HepG2 (cell line): ENCODE data around the gene HTATSF1.

Experiments
- CCDC6 ChIP-seq: sonication (generic); formaldehyde crosslinking; IDR thresholded peaks from 2 replicates; pipeline ENCODE4 v1.8.1; 2022; ENCODE audit warnings: mild to moderate bottlenecking, missing genetic modification reagents, moderate library complexity
- EP300 ChIP-seq, 3 experiments: sonication (generic) in 1 of 3; formaldehyde crosslinking in 1 of 3; IDR thresholded peaks; 2 replicates each; pipeline versions ENCODE4 v1.5.1 to v1.6.1; 2011 to 2020; ENCODE audit warnings: low read depth in 2 of 3, low read length in 2 of 3, borderline replicate concordance in 1 of 3, improper control_type of control experiment in 1 of 3, mild to moderate bottlenecking in 1 of 3, missing genetic modification reagents in 1 of 3, moderate library complexity in 1 of 3
- NFE2L1 ChIP-seq: sonication (generic); formaldehyde crosslinking; IDR thresholded peaks from 2 replicates; pipeline ENCODE4 v1.4.0; 2020; ENCODE audit warnings: missing genetic modification reagents, mild to moderate bottlenecking, borderline replicate concordance
- POLR2A ChIP-seq, 2 experiments: IDR thresholded peaks; 2 replicates each; pipeline ENCODE4 v1.6.1; 2011; ENCODE audit warnings: low read depth in 2 of 2, low read length in 2 of 2, mild to moderate bottlenecking in 1 of 2, moderate library complexity in 1 of 2; ENCODE audit not compliant: insufficient read depth in 1 of 2
- POLR2G ChIP-seq: fragments of 200-400 bp; formaldehyde crosslinking; IDR thresholded peaks from 2 replicates; pipeline ENCODE4 v1.6.1; 2018; ENCODE audit warnings: mild to moderate bottlenecking, low read depth, low read length, moderate library complexity
- RBAK ChIP-seq: sonication (generic); formaldehyde crosslinking; IDR thresholded peaks from 2 replicates; pipeline ENCODE4 v1.5.1; 2020; ENCODE audit warnings: mild to moderate bottlenecking, missing genetic modification reagents
- ZIK1 ChIP-seq: sonication (generic); formaldehyde crosslinking; IDR thresholded peaks from 2 replicates; pipeline ENCODE4 v1.5.0; 2020; ENCODE audit warnings: mild to moderate bottlenecking, low read depth, missing genetic modification reagents, borderline replicate concordance
- ZNF124 ChIP-seq: sonication (generic); formaldehyde crosslinking; IDR thresholded peaks from 2 replicates; pipeline ENCODE4 v1.4.0; 2020; ENCODE audit warnings: missing genetic modification reagents
- TF ChIP-seq, protein P1 (sequence below): sonication (generic); formaldehyde crosslinking; IDR thresholded peaks from 2 replicates; pipeline ENCODE4 v1.5.0; 2020; ENCODE audit warnings: mild to moderate bottlenecking, missing genetic modification reagents, borderline replicate concordance
- TF ChIP-seq, protein P2 (sequence below): sonication (generic); formaldehyde crosslinking; IDR thresholded peaks from 2 replicates; pipeline ENCODE4 v1.4.0; 2020; ENCODE audit warnings: missing genetic modification reagents, borderline replicate concordance
- TF ChIP-seq, protein P3 (sequence below), 2 experiments: fragments of 450-650 bp in 1 of 2; sonication (generic) in 1 of 2; formaldehyde crosslinking; IDR thresholded peaks; 2 replicates each; pipeline versions ENCODE4 v1.5.0 to v1.8.0; 2020 to 2022; ENCODE audit warnings: mild to moderate bottlenecking in 1 of 2, missing genetic modification reagents in 1 of 2
- TF ChIP-seq, protein P4 (sequence below): sonication (generic); formaldehyde crosslinking; IDR thresholded peaks from 2 replicates; pipeline ENCODE4 v1.5.0; 2020; ENCODE audit warnings: mild to moderate bottlenecking, missing genetic modification reagents, moderate library complexity

DNA sequence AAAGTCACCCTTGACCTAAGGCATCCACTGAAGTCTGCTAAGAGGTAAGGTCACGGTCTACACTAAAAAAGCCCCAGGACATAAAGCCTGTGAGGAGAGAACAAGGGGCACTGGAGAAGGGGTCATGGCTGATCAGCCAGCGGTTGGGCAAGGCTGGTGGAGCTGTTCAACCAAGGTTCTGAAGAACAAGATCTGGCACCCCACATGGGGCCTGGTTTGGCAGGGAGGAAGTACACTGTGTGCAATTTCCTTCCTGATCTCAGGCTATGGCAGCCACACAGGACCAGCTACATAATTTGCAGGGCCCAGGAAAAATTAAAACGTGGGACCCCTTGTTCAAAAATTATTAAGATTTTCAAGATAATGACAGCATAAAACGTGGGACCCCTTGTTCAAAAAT lies 23.7 kb upstream of the HTATSF1 start:
- TF ChIP-seq POLR2G (no peak), ZNF124 (CRISPR knock-in tag) (no peak), NFE2L1 (CRISPR knock-in tag) (no peak), POLR2A (IDR thresholded peaks at IDR 0.05; ENCODE audit: insufficient read depth in 1 of 2, low read depth in 2 of 2, low read length in 2 of 2) (no peak), EP300 (IDR thresholded peaks at IDR 0.05; ENCODE audit: low read depth in 2 of 2, low read length in 2 of 2) (no peak), EP300 (CRISPR knock-in tag; IDR thresholded peaks at IDR 0.05; ENCODE audit: borderline replicate concordance) (no peak), CCDC6 (CRISPR knock-in tag) (no peak), ZIK1 (CRISPR knock-in tag) (no peak), RBAK (CRISPR knock-in tag) (no peak)
- TF ChIP-seq, protein P1, sequence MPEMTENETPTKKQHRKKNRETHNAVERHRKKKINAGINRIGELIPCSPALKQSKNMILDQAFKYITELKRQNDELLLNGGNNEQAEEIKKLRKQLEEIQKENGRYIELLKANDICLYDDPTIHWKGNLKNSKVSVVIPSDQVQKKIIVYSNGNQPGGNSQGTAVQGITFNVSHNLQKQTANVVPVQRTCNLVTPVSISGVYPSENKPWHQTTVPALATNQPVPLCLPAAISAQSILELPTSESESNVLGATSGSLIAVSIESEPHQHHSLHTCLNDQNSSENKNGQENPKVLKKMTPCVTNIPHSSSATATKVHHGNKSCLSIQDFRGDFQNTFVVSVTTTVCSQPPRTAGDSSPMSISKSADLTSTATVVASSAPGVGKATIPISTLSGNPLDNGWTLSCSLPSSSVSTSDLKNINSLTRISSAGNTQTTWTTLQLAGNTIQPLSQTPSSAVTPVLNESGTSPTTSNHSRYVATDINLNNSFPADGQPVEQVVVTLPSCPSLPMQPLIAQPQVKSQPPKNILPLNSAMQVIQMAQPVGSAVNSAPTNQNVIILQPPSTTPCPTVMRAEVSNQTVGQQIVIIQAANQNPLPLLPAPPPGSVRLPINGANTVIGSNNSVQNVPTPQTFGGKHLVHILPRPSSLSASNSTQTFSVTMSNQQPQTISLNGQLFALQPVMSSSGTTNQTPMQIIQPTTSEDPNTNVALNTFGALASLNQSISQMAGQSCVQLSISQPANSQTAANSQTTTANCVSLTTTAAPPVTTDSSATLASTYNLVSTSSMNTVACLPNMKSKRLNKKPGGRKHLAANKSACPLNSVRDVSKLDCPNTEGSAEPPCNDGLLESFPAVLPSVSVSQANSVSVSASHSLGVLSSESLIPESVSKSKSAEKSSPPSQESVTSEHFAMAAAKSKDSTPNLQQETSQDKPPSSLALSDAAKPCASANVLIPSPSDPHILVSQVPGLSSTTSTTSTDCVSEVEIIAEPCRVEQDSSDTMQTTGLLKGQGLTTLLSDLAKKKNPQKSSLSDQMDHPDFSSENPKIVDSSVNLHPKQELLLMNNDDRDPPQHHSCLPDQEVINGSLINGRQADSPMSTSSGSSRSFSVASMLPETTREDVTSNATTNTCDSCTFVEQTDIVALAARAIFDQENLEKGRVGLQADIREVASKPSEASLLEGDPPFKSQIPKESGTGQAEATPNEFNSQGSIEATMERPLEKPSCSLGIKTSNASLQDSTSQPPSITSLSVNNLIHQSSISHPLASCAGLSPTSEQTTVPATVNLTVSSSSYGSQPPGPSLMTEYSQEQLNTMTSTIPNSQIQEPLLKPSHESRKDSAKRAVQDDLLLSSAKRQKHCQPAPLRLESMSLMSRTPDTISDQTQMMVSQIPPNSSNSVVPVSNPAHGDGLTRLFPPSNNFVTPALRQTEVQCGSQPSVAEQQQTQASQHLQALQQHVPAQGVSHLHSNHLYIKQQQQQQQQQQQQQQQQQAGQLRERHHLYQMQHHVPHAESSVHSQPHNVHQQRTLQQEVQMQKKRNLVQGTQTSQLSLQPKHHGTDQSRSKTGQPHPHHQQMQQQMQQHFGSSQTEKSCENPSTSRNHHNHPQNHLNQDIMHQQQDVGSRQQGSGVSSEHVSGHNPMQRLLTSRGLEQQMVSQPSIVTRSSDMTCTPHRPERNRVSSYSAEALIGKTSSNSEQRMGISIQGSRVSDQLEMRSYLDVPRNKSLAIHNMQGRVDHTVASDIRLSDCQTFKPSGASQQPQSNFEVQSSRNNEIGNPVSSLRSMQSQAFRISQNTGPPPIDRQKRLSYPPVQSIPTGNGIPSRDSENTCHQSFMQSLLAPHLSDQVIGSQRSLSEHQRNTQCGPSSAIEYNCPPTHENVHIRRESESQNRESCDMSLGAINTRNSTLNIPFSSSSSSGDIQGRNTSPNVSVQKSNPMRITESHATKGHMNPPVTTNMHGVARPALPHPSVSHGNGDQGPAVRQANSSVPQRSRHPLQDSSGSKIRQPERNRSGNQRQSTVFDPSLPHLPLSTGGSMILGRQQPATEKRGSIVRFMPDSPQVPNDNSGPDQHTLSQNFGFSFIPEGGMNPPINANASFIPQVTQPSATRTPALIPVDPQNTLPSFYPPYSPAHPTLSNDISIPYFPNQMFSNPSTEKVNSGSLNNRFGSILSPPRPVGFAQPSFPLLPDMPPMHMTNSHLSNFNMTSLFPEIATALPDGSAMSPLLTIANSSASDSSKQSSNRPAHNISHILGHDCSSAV (CRISPR knock-in tag), result no peak
- TF ChIP-seq, protein P2, sequence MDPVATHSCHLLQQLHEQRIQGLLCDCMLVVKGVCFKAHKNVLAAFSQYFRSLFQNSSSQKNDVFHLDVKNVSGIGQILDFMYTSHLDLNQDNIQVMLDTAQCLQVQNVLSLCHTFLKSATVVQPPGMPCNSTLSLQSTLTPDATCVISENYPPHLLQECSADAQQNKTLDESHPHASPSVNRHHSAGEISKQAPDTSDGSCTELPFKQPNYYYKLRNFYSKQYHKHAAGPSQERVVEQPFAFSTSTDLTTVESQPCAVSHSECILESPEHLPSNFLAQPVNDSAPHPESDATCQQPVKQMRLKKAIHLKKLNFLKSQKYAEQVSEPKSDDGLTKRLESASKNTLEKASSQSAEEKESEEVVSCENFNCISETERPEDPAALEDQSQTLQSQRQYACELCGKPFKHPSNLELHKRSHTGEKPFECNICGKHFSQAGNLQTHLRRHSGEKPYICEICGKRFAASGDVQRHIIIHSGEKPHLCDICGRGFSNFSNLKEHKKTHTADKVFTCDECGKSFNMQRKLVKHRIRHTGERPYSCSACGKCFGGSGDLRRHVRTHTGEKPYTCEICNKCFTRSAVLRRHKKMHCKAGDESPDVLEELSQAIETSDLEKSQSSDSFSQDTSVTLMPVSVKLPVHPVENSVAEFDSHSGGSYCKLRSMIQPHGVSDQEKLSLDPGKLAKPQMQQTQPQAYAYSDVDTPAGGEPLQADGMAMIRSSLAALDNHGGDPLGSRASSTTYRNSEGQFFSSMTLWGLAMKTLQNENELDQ (CRISPR knock-in tag), result no peak
- TF ChIP-seq, protein P3, sequence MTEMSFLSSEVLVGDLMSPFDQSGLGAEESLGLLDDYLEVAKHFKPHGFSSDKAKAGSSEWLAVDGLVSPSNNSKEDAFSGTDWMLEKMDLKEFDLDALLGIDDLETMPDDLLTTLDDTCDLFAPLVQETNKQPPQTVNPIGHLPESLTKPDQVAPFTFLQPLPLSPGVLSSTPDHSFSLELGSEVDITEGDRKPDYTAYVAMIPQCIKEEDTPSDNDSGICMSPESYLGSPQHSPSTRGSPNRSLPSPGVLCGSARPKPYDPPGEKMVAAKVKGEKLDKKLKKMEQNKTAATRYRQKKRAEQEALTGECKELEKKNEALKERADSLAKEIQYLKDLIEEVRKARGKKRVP (CRISPR knock-in tag; IDR thresholded peaks at IDR 0.05), result no peak
- TF ChIP-seq, protein P4, sequence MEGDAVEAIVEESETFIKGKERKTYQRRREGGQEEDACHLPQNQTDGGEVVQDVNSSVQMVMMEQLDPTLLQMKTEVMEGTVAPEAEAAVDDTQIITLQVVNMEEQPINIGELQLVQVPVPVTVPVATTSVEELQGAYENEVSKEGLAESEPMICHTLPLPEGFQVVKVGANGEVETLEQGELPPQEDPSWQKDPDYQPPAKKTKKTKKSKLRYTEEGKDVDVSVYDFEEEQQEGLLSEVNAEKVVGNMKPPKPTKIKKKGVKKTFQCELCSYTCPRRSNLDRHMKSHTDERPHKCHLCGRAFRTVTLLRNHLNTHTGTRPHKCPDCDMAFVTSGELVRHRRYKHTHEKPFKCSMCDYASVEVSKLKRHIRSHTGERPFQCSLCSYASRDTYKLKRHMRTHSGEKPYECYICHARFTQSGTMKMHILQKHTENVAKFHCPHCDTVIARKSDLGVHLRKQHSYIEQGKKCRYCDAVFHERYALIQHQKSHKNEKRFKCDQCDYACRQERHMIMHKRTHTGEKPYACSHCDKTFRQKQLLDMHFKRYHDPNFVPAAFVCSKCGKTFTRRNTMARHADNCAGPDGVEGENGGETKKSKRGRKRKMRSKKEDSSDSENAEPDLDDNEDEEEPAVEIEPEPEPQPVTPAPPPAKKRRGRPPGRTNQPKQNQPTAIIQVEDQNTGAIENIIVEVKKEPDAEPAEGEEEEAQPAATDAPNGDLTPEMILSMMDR (CRISPR knock-in tag), result no peak
